H1 (cell line): ENCODE measurements around the gene ZNF624. TPM values are rescaled to one million over a fixed set of nuclear protein-coding genes. Genes with fewer than 3 reads are reported as not detected.
A peak's percentile ranks its signal among the peaks of the same experiment; 100 is the strongest.

Experiments used
- CTCF ChIA-PET: fragments of 300-600 bp; sonication (Branson Sonifier 250); formaldehyde crosslinking; loops from one replicate; lab custom pipeline; 2021; ENCODE audit not compliant: partially characterized antibody; lab: Charles Lee
- POLR2A ChIA-PET: fragments of 300-600 bp; sonication (Branson Sonifier 250); formaldehyde crosslinking; loops from one replicate; lab custom pipeline; 2021; ENCODE audit warnings: inconsistent platforms; ENCODE audit not compliant: partially characterized antibody; lab: Charles Lee
- DNase-seq, 2 experiments: peaks; one replicate each; pipeline versions ENCODE4 v3.0.0 to v3.0.0-alpha.2; 2010 to 2022; ENCODE audit warnings: low spot score in 2 of 2, low read depth in 1 of 2, mixed read lengths in 1 of 2
- FAIRE-seq: peaks from 2 replicates; lab custom pipeline; 2011; peaks lifted over from hg19 to GRCh38; lab: Jason Lieb, UNC
- H2AFZ ChIP-seq: 2 replicates; pipeline ENCODE4 v1.8.1; 2012; ENCODE audit warnings: low read length, inconsistent platforms
- H2AK5ac ChIP-seq: 2 replicates; pipeline ENCODE4 v1.6.1; 2013; ENCODE audit warnings: low read depth, low read length
- H2BK120ac ChIP-seq: replicated peaks from 2 replicates; pipeline ENCODE3; 2013; ENCODE audit warnings: low read depth, low read length, inconsistent platforms
- H2BK12ac ChIP-seq: 2 replicates; pipeline ENCODE4 v1.6.1; 2013; ENCODE audit warnings: low read depth, low read length
- H2BK15ac ChIP-seq: 2 replicates; pipeline ENCODE4 v1.6.1; 2013; ENCODE audit warnings: low read length
- H2BK20ac ChIP-seq: 2 replicates; pipeline ENCODE4 v1.6.1; 2013; ENCODE audit warnings: low read length
- H2BK5ac ChIP-seq: 2 replicates; pipeline ENCODE4 v1.6.1; 2013; ENCODE audit warnings: low read depth, low read length
- H3K14ac ChIP-seq: 2 replicates; pipeline ENCODE4 v1.6.1; 2013; ENCODE audit warnings: inconsistent platforms; ENCODE audit not compliant: insufficient read length
- H3K18ac ChIP-seq: 2 replicates; pipeline ENCODE4 v1.6.1; 2013; ENCODE audit warnings: low read length; ENCODE audit errors: extremely low read depth
- H3K23ac ChIP-seq: 2 replicates; pipeline ENCODE4 v1.6.1; 2013; ENCODE audit warnings: inconsistent platforms; ENCODE audit not compliant: insufficient read length
- H3K23me2 ChIP-seq: 2 replicates; pipeline ENCODE4 v1.6.1; 2013; ENCODE audit warnings: low read depth, low read length
- H3K27ac ChIP-seq: 2 replicates; pipeline ENCODE4 v1.6.1; 2011; ENCODE audit warnings: low read depth, low read length, inconsistent platforms
- H3K27me3 ChIP-seq, 4 experiments: replicated peaks in 1 of 4; 1 replicate in 1 of 4; 2 replicates in 3 of 4; pipeline versions ENCODE4 v1.6.1 to v1.8.1; 2011 to 2013; ENCODE audit warnings: low read length in 3 of 4, mild to moderate bottlenecking in 3 of 4, inconsistent platforms in 2 of 4, mixed read lengths in 2 of 4, moderate library complexity in 1 of 4; ENCODE audit not compliant: control insufficient read depth in 3 of 4, insufficient read depth in 3 of 4; ENCODE audit errors: extremely low read depth in 1 of 4
- H3K36me3 ChIP-seq, 4 experiments: 2 replicates each; pipeline versions ENCODE4 v1.6.1 to v1.8.1; 2011 to 2013; ENCODE audit warnings: mild to moderate bottlenecking in 4 of 4, low read length in 3 of 4, moderate library complexity in 2 of 4, control low read depth in 1 of 4, inconsistent platforms in 1 of 4; ENCODE audit not compliant: insufficient read depth in 4 of 4, control insufficient read depth in 2 of 4
- H3K4ac ChIP-seq: replicated peaks from 2 replicates; pipeline ENCODE3; 2013; ENCODE audit warnings: low read length, low read depth, mixed read lengths, inconsistent platforms; ENCODE audit not compliant: insufficient read length
- H3K4me1 ChIP-seq, 4 experiments: replicated peaks in 1 of 4; 1 replicate in 1 of 4; 2 replicates in 3 of 4; pipeline versions ENCODE4 v1.6.1 to v1.8.1; 2011 to 2013; ENCODE audit warnings: low read length in 3 of 4, inconsistent platforms in 2 of 4, mixed read lengths in 1 of 4; ENCODE audit not compliant: insufficient read depth in 4 of 4, control insufficient read depth in 3 of 4
- H3K4me2 ChIP-seq, 2 experiments: 2 replicates each; pipeline versions ENCODE4 v1.6.1 to v1.8.1; 2011 to 2013; ENCODE audit warnings: low read depth in 2 of 2, low read length in 2 of 2, control low read depth in 1 of 2, inconsistent platforms in 1 of 2, mild to moderate bottlenecking in 1 of 2; ENCODE audit not compliant: insufficient read depth in 1 of 2
- H3K4me3 ChIP-seq, 4 experiments: fragments of 200-600, 300-600 bp in 1 of 4; sonication (generic), shearing (Covaris generic), sonication (Bioruptor Twin) in 1 of 4; 2 replicates each; pipeline versions ENCODE4 v1.5.1 to v1.8.1; 2011 to 2016; ENCODE audit warnings: low read length in 4 of 4, low read depth in 3 of 4, control low read depth in 2 of 4, inconsistent platforms in 2 of 4, mild to moderate bottlenecking in 2 of 4, mixed read lengths in 1 of 4, moderate library complexity in 1 of 4; ENCODE audit not compliant: insufficient read depth in 2 of 4; ENCODE audit errors: extremely low read depth in 1 of 4
- H3K56ac ChIP-seq: replicated peaks from 2 replicates; pipeline ENCODE3; 2013; ENCODE audit warnings: low read depth, mild to moderate bottlenecking, mixed read lengths, low read length, inconsistent platforms; ENCODE audit not compliant: insufficient read length
- H3K79me1 ChIP-seq: 2 replicates; pipeline ENCODE4 v1.6.1; 2013; ENCODE audit warnings: low read depth, low read length, control low read depth
- H3K79me2 ChIP-seq, 2 experiments: 2 replicates each; pipeline versions ENCODE4 v1.6.1 to v1.8.1; 2012 to 2013; ENCODE audit warnings: low read length in 2 of 2, mild to moderate bottlenecking in 2 of 2, inconsistent platforms in 1 of 2; ENCODE audit not compliant: insufficient read depth in 2 of 2, control insufficient read depth in 1 of 2
- H3K9ac ChIP-seq, 4 experiments: replicated peaks in 1 of 4; 1 replicate in 1 of 4; 2 replicates in 3 of 4; pipeline versions ENCODE4 v1.6.1 to v1.8.1; 2011 to 2013; ENCODE audit warnings: low read depth in 3 of 4, low read length in 3 of 4, control low read depth in 2 of 4, mild to moderate bottlenecking in 2 of 4, moderate library complexity in 2 of 4, inconsistent platforms in 1 of 4; ENCODE audit errors: extremely low read depth in 1 of 4
- H3K9me3 ChIP-seq, 2 experiments: 2 replicates each; pipeline versions ENCODE4 v1.6.1 to v1.8.1; 2012 to 2013; ENCODE audit warnings: mild to moderate bottlenecking in 2 of 2, moderate library complexity in 2 of 2, control low read depth in 1 of 2, inconsistent platforms in 1 of 2, low read depth in 1 of 2, low read length in 1 of 2, mixed read lengths in 1 of 2; ENCODE audit not compliant: insufficient read depth in 2 of 2
- H4K20me1 ChIP-seq, 2 experiments: replicated peaks in 1 of 2; 2 replicates each; pipeline versions ENCODE3 to v1.8.1; 2011 to 2013; ENCODE audit warnings: inconsistent platforms in 2 of 2, low read length in 2 of 2, mild to moderate bottlenecking in 1 of 2; ENCODE audit not compliant: insufficient read depth in 2 of 2, control insufficient read depth in 1 of 2
- H4K5ac ChIP-seq: 2 replicates; pipeline ENCODE4 v1.6.1; 2013; ENCODE audit warnings: low read length, low read depth, mixed read lengths, inconsistent platforms; ENCODE audit not compliant: insufficient read length
- H4K8ac ChIP-seq: 2 replicates; pipeline ENCODE4 v1.8.0; 2013; ENCODE audit warnings: mild to moderate bottlenecking, moderate library complexity, low read length, inconsistent platforms; ENCODE audit not compliant: insufficient read depth; ENCODE audit errors: extremely low read depth
- H4K91ac ChIP-seq: replicated peaks from 2 replicates; pipeline ENCODE3; 2013; ENCODE audit warnings: low read length, mixed read lengths, inconsistent platforms; ENCODE audit not compliant: insufficient read length
- CREB1 ChIP-seq: IDR thresholded peaks from 2 replicates; pipeline ENCODE4 v1.6.1; 2012; ENCODE audit warnings: inconsistent platforms
- EZH2 ChIP-seq: fragments of 200-600 bp; sonication (generic); IDR thresholded peaks from 2 replicates; pipeline ENCODE4 v1.7.1; 2012; ENCODE audit warnings: low read depth, mild to moderate bottlenecking, moderate library complexity, low read length, inconsistent platforms; ENCODE audit not compliant: severe bottlenecking
- MAFK ChIP-seq: IDR thresholded peaks from 2 replicates; pipeline ENCODE4 v1.6.1; 2012; ENCODE audit warnings: low read depth, mild to moderate bottlenecking, improper control_type of control experiment, low read length
- WGBS, 2 experiments: shearing (Covaris generic) in 1 of 2; methylation state at CpG; one replicate each; pipeline versions ENCODE4 v1.1.6 to v1.1.7; 2013 to 2015; ENCODE audit warnings: low lambda C conversion rate in 2 of 2, mixed read lengths in 2 of 2, inconsistent platforms in 1 of 2, low coverage in 1 of 2, missing lambda C conversion rate in 1 of 2; ENCODE audit not compliant: insufficient replicate concordance in 2 of 2, insufficient coverage in 1 of 2, insufficient read length in 1 of 2; ENCODE audit errors: extremely low coverage in 1 of 2, missing lambda C conversion rate in 1 of 2; 5-methylcytosine and 5-hydroxymethylcytosine counted together
- polyA plus RNA-seq, 7 experiments: library from polyadenylated mRNA; depleted of rRNA in 3 of 7; stranded (reverse) in 5 of 7; unstranded in 2 of 7; fragments of >200 nt in 5 of 7; fragments of 200-250 nt in 2 of 7; gene quantifications; 1 replicate in 5 of 7; 2 replicates in 1 of 7; 4 replicates in 1 of 7; pipeline versions ENCODE4 v1.2.1 to v1.2.3, GENCODE V29; 2011 to 2013; ENCODE audit warnings: missing spikeins in 2 of 7, mixed read lengths in 2 of 7
- total RNA-seq: library from RNA; stranded (reverse); fragmentation: NEBNext Ultra II Directional; extraction: Animal tissue kit (Norgen Biotek cat#: 25700); gene quantifications from 2 replicates; pipeline ENCODE4 v1.2.1, GENCODE V29; 2021

Gene ZNF624
- total and polyA plus RNA-seq, 2 of the 8 experiments (the other 6 are each of a cell fraction or from before 2014, with no cell fraction given): 0.39 to 2.5 TPM

DNA sequence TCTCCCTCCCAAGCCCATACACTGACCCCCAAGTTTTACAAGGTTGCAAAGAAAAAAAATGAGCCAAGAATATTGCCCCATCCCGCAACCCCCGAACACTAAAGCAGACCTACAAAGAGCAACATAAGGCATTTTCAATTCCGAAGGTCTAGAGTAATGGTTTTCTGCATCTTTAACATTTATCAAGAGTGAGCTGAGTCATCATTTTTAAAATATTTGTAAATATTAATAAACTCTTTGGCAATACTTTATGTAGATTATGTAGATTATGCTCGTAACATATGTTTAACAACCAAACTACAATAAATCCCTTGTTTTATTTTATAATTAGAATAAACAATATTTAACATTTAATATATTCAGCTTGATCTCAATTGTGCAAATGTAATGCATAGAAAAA, 1.4 kb downstream of the ZNF624 start:
- FAIRE-seq (no peak), DNase-seq (no peak)
- Histone ChIP-seq H3K36me3 (no peaks in the 10 kb centered on the region), H3K9ac (no peak overlapping the region), H3K79me1 (no peaks in the 10 kb centered on the region), H3K14ac (no peak overlapping the region), H3K27ac (no peak overlapping the region), H3K4me1 (peaks cover 1 to 9% (median 4%) of the 10 kb centered on the region in 4 experiments; a peak in 4 of 7 replicates), H3K23ac (no peak overlapping the region), H4K20me1 (no peaks in the 10 kb centered on the region), H2AK5ac (no peak overlapping the region), H2BK20ac (no peak overlapping the region), H2BK5ac (no peak overlapping the region), H3K56ac (no peak overlapping the region), H3K4ac (no peak overlapping the region), H2BK12ac (no peak overlapping the region), H4K8ac (no peak overlapping the region), H4K91ac (no peak overlapping the region), H2BK120ac (no peak overlapping the region), H3K18ac (no peak overlapping the region), H3K4me3 (peak overlapping the region in 2 of 4 experiments; percentile 42 to 72; a peak in 1 of 8 replicates), H4K5ac (no peak overlapping the region), H3K27me3 (no peaks in the 10 kb centered on the region), H3K4me2 (peak overlapping the region; percentile 87 to 90), H3K79me2 (no peaks in the 10 kb centered on the region), H2BK15ac (no peak overlapping the region), H3K9me3 (no peaks in the 10 kb centered on the region), H2AFZ (no peak overlapping the region), H3K23me2 (peaks cover 5% of the 10 kb centered on the region; the same call in 1 of the 2 replicates)
- WGBS, 2 experiments: 86% methylated on average over 4 of the region's 4 CpGs; no CpG with 5 or more reads in 1 of the 2 experiments
- TF ChIP-seq MAFK (peak; percentile 36; the same call in 1 of the 2 replicates), EZH2 (no peak), CREB1 (no peak)
- POLR2A ChIA-PET: interaction anchor here (0.6 to 1.7 kb wide), 2 partner anchors 141 to 334 kb away, joined by 3 read pairs; no protein-coding TSS in a partner anchor
- CTCF ChIA-PET: interaction anchor here (1.1 to 3.4 kb wide), 2 partner anchors 11 to 63 kb away, joined by 3 to 9 read pairs; no protein-coding TSS in a partner anchor
